OCI-LY1 (cell line): ENCODE results near the gene CITED2.

ENCODE experiments used
- H2AFZ ChIP-seq: fragments of 200-600 bp; sonication (generic), shearing (Covaris generic); 2 replicates; pipeline ENCODE4 v1.6.0; 2014; ENCODE audit warnings: antibody characterized with exemption, mild to moderate bottlenecking, low read length
- H3F3A ChIP-seq: fragments of 200-600 bp; sonication (generic), shearing (Covaris generic); 2 replicates; pipeline ENCODE4 v1.6.0; 2014; ENCODE audit warnings: mild to moderate bottlenecking, antibody characterized with exemption, low read length, moderate library complexity; ENCODE audit not compliant: insufficient read depth
- H3K27ac ChIP-seq: fragments of 200-600 bp; sonication (generic); 2 replicates; pipeline ENCODE4 v1.5.1; 2014; ENCODE audit warnings: low read length, mixed run types, mild to moderate bottlenecking, low read depth; ENCODE audit not compliant: poor library complexity, severe bottlenecking
- H3K27me3 ChIP-seq: fragments of 200-600 bp; sonication (generic); 2 replicates; pipeline ENCODE4 v1.6.0; 2014; ENCODE audit warnings: antibody characterized with exemption, mild to moderate bottlenecking, low read length, moderate library complexity; ENCODE audit not compliant: insufficient read depth
- H3K36me3 ChIP-seq: fragments of 200-600 bp; sonication (generic); 2 replicates; pipeline ENCODE4 v1.6.1; 2014; ENCODE audit warnings: mild to moderate bottlenecking, antibody characterized with exemption, low read length, moderate library complexity, mixed read lengths; ENCODE audit not compliant: insufficient read depth
- H3K4me1 ChIP-seq: fragments of 200-600 bp; sonication (generic); 2 replicates; pipeline ENCODE4 v1.5.1; 2014; ENCODE audit warnings: mild to moderate bottlenecking, low read length, moderate library complexity; ENCODE audit not compliant: insufficient read depth, severe bottlenecking
- H3K4me2 ChIP-seq: fragments of 200-600 bp; sonication (generic), shearing (Covaris generic); 2 replicates; pipeline ENCODE4 v1.6.1; 2014; ENCODE audit warnings: low read length
- H3K4me3 ChIP-seq: fragments of 200-600 bp; sonication (generic); 2 replicates; pipeline ENCODE4 v1.5.1; 2014; ENCODE audit warnings: low read length, low read depth, mild to moderate bottlenecking, mixed read lengths; ENCODE audit not compliant: poor library complexity, severe bottlenecking
- H3K79me2 ChIP-seq: fragments of 200-600 bp; shearing (Covaris generic); 2 replicates; pipeline ENCODE4 v1.6.1; 2016; ENCODE audit warnings: mixed run types, low read length, mixed read lengths; ENCODE audit not compliant: insufficient read depth
- H3K9ac ChIP-seq: fragments of 200-600 bp; sonication (generic), shearing (Covaris generic); 2 replicates; pipeline ENCODE4 v1.6.1; 2014; ENCODE audit warnings: mild to moderate bottlenecking, low read length, mixed read lengths
- H3K9me2 ChIP-seq: fragments of 200-600 bp; sonication (generic), shearing (Covaris generic); 2 replicates; pipeline ENCODE4 v1.6.1; 2014; ENCODE audit warnings: low read depth, mild to moderate bottlenecking, low read length, mixed read lengths
- H3K9me3 ChIP-seq: fragments of 200-600 bp; shearing (Covaris generic); 2 replicates; pipeline ENCODE4 v1.6.1; 2014; ENCODE audit warnings: low read length, mixed read lengths
- H4K20me1 ChIP-seq: fragments of 200-600 bp; sonication (generic), shearing (Covaris generic); 2 replicates; pipeline ENCODE4 v1.6.0; 2016; ENCODE audit warnings: mild to moderate bottlenecking, low read length; ENCODE audit not compliant: insufficient read depth
- CTCF ChIP-seq: fragments of 200-600 bp; sonication (generic), shearing (Covaris generic); IDR thresholded peaks from 2 replicates; pipeline ENCODE4 v1.5.1; 2017; ENCODE audit warnings: mild to moderate bottlenecking, antibody characterized with exemption, low read length, moderate library complexity, mixed read lengths
- EZH2 ChIP-seq: fragments of 200-600 bp; sonication (generic), shearing (Covaris generic); IDR thresholded peaks from 2 replicates; pipeline ENCODE4 v1.8.0; 2017; ENCODE audit warnings: borderline replicate concordance, mixed run types, mild to moderate bottlenecking, antibody characterized with exemption, low read length, moderate library complexity, mixed read lengths

CITED2 gene

DNA sequence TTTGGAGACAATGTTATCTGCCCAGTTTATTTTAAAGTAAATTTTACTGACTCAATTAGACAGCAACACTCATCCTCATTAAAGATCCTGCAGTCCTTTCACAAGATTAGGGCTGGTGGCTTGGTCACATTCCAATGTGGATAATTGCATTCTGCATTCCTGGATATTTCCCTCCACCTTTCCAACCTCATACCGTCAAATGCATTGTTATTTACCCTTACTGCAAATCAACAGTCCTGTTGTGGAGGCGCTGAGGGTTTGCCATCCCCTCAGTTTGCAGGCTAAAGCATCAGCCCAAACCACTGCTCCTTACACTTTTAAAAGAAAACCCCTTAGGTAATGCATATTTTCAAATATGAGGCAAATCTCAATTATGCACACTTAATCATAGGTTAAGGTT lies 5.4 kb downstream of the CITED2 start:
- H3K9ac ChIP-seq = no peak overlapping the region
- H3K4me1 ChIP-seq = peaks cover 22% of the 10 kb centered on the region
- H3K27me3 ChIP-seq = no peaks in the 10 kb centered on the region
- H3F3A ChIP-seq = no peaks in the 10 kb centered on the region
- H3K27ac ChIP-seq = no peak overlapping the region
- no peak overlapping the region for H3K4me2 ChIP-seq
- H4K20me1 ChIP-seq = no peaks in the 10 kb centered on the region
- no peak overlapping the region for H3K4me3 ChIP-seq
- H3K79me2 ChIP-seq = no peaks in the 10 kb centered on the region
- TF ChIP-seq CTCF = no peak
- no peak for TF ChIP-seq EZH2
- no peaks in the 10 kb centered on the region for H3K9me3 ChIP-seq
- no peaks in the 10 kb centered on the region for H3K9me2 ChIP-seq
- no peak overlapping the region for H2AFZ ChIP-seq
- H3K36me3 ChIP-seq = peaks cover 8% of the 10 kb centered on the region; the same call in 1 of the 2 replicates

DNA sequence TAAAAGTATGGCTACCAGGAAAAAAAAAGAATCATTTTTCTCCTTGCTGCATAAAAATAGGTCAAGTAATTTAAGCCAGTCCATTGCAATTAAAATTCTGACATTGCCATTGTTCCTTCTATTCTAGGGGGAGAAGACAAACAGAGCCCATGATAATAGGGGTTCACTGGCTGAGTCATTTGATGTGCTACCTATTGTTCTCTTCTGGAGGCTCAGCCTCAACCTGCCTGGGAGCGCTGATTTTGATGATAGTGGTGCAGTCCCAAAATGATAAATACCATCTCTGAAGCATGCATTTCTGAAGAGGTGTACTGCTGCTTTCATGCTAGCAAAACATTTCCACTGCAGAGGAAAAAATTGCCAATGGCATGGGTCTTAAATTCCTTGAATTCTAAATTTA lies 5.8 kb downstream of the CITED2 start:
- H3K27ac ChIP-seq = no peak overlapping the region
- H3K9me2 ChIP-seq = no peaks in the 10 kb centered on the region
- H3F3A ChIP-seq = no peaks in the 10 kb centered on the region
- no peaks in the 10 kb centered on the region for H4K20me1 ChIP-seq
- peaks cover 22% of the 10 kb centered on the region for H3K4me1 ChIP-seq
- H3K9ac ChIP-seq = no peak overlapping the region
- no peak overlapping the region for H2AFZ ChIP-seq
- H3K9me3 ChIP-seq = no peaks in the 10 kb centered on the region
- no peak overlapping the region for H3K4me3 ChIP-seq
- TF ChIP-seq CTCF (no peak), EZH2 (no peak)
- no peaks in the 10 kb centered on the region for H3K27me3 ChIP-seq
- H3K36me3 ChIP-seq = peaks cover 8% of the 10 kb centered on the region; the same call in 1 of the 2 replicates
- H3K79me2 ChIP-seq = no peaks in the 10 kb centered on the region
- H3K4me2 ChIP-seq = no peak overlapping the region

DNA sequence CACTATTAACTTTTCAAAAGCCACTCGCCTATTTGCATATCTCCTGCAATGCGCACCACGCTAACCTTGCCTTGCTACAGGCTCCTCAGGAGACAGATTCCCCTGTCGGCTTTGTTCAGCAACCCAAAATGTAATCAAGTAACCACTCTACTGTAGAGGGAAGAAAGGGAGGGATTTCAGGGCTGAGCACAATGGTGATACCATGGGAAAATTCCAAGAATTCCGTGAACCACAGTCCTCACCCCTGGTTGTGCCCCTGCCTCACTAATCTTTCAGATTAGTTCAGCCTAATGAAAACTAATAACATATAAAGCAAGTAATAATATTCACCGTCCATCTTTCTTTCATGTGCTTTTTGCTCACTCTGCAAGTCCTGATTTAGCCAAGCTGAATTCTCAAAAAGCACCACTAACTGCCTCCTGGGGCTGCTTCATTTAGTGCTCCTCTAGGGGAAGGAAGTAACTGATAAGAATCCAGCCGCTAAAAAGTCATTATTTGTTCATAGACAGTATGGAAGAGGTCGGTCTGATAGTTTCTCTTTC lies 6.6 kb downstream of the CITED2 start:
- no peak overlapping the region for H3K9ac ChIP-seq
- H3K4me3 ChIP-seq = no peak overlapping the region
- no peaks in the 10 kb centered on the region for H3K27me3 ChIP-seq
- no peak for TF ChIP-seq EZH2
- no peak for TF ChIP-seq CTCF
- H3F3A ChIP-seq = no peaks in the 10 kb centered on the region
- no peak overlapping the region for H3K4me2 ChIP-seq
- no peaks in the 10 kb centered on the region for H3K9me3 ChIP-seq
- H2AFZ ChIP-seq = no peak overlapping the region
- H3K79me2 ChIP-seq = no peaks in the 10 kb centered on the region
- H3K4me1 ChIP-seq = peaks cover 28% of the 10 kb centered on the region
- no peaks in the 10 kb centered on the region for H4K20me1 ChIP-seq
- H3K36me3 ChIP-seq = peaks cover 8% of the 10 kb centered on the region; the same call in 1 of the 2 replicates
- H3K9me2 ChIP-seq = no peaks in the 10 kb centered on the region
- no peak overlapping the region for H3K27ac ChIP-seq
